Lower leg skin (tissue), 3 donors: Measurements from ENCODE around the gene FAM193A.

Experiments
- CTCF ChIP-seq, 3 donors: fragments of 450-650 bp; IDR thresholded peaks; one replicate each; pipeline ENCODE4 v1.5.1; 2016; ENCODE audit warnings: antibody characterized with exemption in 3 of 3, mild to moderate bottlenecking in 3 of 3, moderate library complexity in 2 of 3
- POLR2A ChIP-seq, 2 donors: fragments of 450-650 bp; IDR thresholded peaks; one replicate each; pipeline ENCODE4 v1.6.1; 2016 to 2017; ENCODE audit warnings: antibody characterized with exemption in 2 of 2, mild to moderate bottlenecking in 1 of 2, moderate library complexity in 1 of 2

DNA sequence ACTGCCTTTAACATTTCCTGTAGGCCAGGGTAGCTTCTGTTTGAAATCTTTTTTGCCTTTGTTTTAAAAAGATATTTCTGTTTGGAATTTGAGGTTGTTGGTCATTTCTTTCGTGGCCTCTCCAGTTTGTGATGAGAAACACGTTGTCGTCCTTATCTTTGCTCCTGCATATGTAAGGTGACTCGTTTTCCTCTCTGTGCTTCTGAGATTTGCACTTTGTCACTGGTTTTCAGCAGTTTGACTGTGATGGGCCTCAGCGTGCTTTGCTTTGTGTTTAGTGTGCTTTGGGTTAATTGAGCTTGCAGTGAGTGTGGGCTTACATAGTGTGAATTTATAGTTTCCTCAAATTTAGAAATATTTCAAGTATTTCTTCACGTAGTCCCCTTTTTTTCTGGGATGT, 81.5 kb downstream of the FAM193A start:
- TF ChIP-seq CTCF (IDR thresholded peaks at IDR 0.05) (no peak), POLR2A (IDR thresholded peaks at IDR 0.05) (no peak)
